GM23338 (cell line): ENCODE data around the gene CD72. TPM values are rescaled to one million over a fixed set of nuclear protein-coding genes. Genes with fewer than 3 reads are reported as not detected.

Experiments used
- ATAC-seq: fragments of 200-7000 bp; cut with Tn5 transposase; 3 replicates; pipeline ENCODE4 v1.9.1; 2020
- DNase-seq: peaks from one replicate; pipeline ENCODE4 v3.0.0-alpha.2; 2015; ENCODE audit warnings: low spot score
- H2AFZ ChIP-seq: fragments of 200-600 bp; sonication (generic); 2 replicates; pipeline ENCODE4 v1.8.0; 2016; ENCODE audit warnings: antibody characterized with exemption, mild to moderate bottlenecking, moderate library complexity
- H3F3A ChIP-seq: fragments of 200-600 bp; sonication (generic); replicated peaks from 2 replicates; pipeline ENCODE4 v1.8.0; 2017; ENCODE audit warnings: antibody characterized with exemption, mixed run types, low read depth
- H3K27ac ChIP-seq: fragments of 200-600 bp; sonication (generic); 2 replicates; pipeline ENCODE4 v1.6.1; 2016; ENCODE audit warnings: low read depth
- H3K27me3 ChIP-seq: fragments of 200-600 bp; sonication (generic); 2 replicates; pipeline ENCODE4 v1.8.0; 2016; ENCODE audit warnings: mild to moderate bottlenecking, mixed run types, moderate library complexity; ENCODE audit not compliant: insufficient read depth
- H3K36me3 ChIP-seq: fragments of 200-600 bp; sonication (generic); 2 replicates; pipeline ENCODE4 v1.8.0; 2016; ENCODE audit warnings: mild to moderate bottlenecking; ENCODE audit not compliant: insufficient read depth
- H3K4me1 ChIP-seq: fragments of 200-600 bp; sonication (generic); 2 replicates; pipeline ENCODE4 v1.8.0; 2016; ENCODE audit warnings: mild to moderate bottlenecking, moderate library complexity; ENCODE audit not compliant: insufficient read depth
- H3K4me2 ChIP-seq: fragments of 200-600 bp; sonication (generic); 2 replicates; pipeline ENCODE4 v1.7.1; 2017; ENCODE audit warnings: mixed run types
- H3K4me3 ChIP-seq: fragments of 200-600 bp; sonication (generic); 2 replicates; pipeline ENCODE4 v1.6.1; 2016; ENCODE audit warnings: mixed run types
- H3K79me2 ChIP-seq: fragments of 200-600 bp; sonication (generic); replicated peaks from 2 replicates; pipeline ENCODE4 v1.8.0; 2017; ENCODE audit warnings: mild to moderate bottlenecking; ENCODE audit not compliant: insufficient read depth
- H3K9me2 ChIP-seq: fragments of 200-600 bp; sonication (generic); 2 replicates; pipeline ENCODE4 v1.8.0; 2017; ENCODE audit not compliant: insufficient read depth
- H4K20me1 ChIP-seq: fragments of 200-600 bp; sonication (generic); replicated peaks from 2 replicates; pipeline ENCODE4 v1.8.0; 2017; ENCODE audit warnings: mild to moderate bottlenecking; ENCODE audit not compliant: insufficient read depth
- H3K27ac Mint-ChIP-seq: 2 replicates; pipeline ENCODE4 v1.8.0; 2020; ENCODE audit warnings: inconsistent platforms, mild to moderate bottlenecking, moderate library complexity, mixed read lengths
- H3K27me3 Mint-ChIP-seq: 3 replicates; pipeline ENCODE4 v1.8.0; 2022; ENCODE audit warnings: low read depth, mild to moderate bottlenecking, moderate library complexity, mixed read lengths, inconsistent platforms; ENCODE audit not compliant: insufficient read depth, poor library complexity
- H3K36me3 Mint-ChIP-seq: 3 replicates; pipeline ENCODE4 v1.8.0; 2021; ENCODE audit warnings: low read depth, mild to moderate bottlenecking, inconsistent platforms, moderate library complexity, mixed read lengths
- H3K4me1 Mint-ChIP-seq: 3 replicates; pipeline ENCODE4 v1.8.0; 2020; ENCODE audit warnings: mild to moderate bottlenecking, inconsistent platforms, mixed read lengths
- H3K4me3 Mint-ChIP-seq: 3 replicates; pipeline ENCODE4 v1.8.0; 2021; ENCODE audit warnings: moderate library complexity, mild to moderate bottlenecking, inconsistent platforms, mixed read lengths
- H3K9me3 Mint-ChIP-seq: 3 replicates; pipeline ENCODE4 v1.8.0; 2020; ENCODE audit warnings: moderate library complexity, mild to moderate bottlenecking, inconsistent platforms, mixed read lengths
- CREB1 ChIP-seq: fragments of 250-450 bp; sonication (Bioruptor Pico); IDR thresholded peaks from 2 replicates; pipeline ENCODE4 v1.5.0; 2020; ENCODE audit warnings: low read depth, mild to moderate bottlenecking, moderate library complexity
- CTCF ChIP-seq, 2 experiments: fragments of 200-600 bp in 1 of 2; sonication (generic) in 1 of 2; conservative IDR thresholded peaks; 2 replicates each; pipeline versions ENCODE4 v1.5.1 to v1.6.1; 2016 to 2017; ENCODE audit warnings: antibody characterized with exemption in 2 of 2, low read depth in 2 of 2, mild to moderate bottlenecking in 2 of 2, moderate library complexity in 1 of 2
- EZH2 ChIP-seq: fragments of 200-600 bp; sonication (generic); IDR thresholded peaks from one replicate; pipeline ENCODE4 v1.8.0; 2017; ENCODE audit warnings: antibody characterized with exemption, mild to moderate bottlenecking, low read depth; ENCODE audit not compliant: unreplicated experiment
- JUNB ChIP-seq: IDR thresholded peaks from one replicate; pipeline ENCODE4 v1.6.1; 2016; ENCODE audit warnings: antibody characterized with exemption; ENCODE audit not compliant: unreplicated experiment
- STAT1 ChIP-seq: IDR thresholded peaks from one replicate; pipeline ENCODE4 v1.6.1; 2016; ENCODE audit warnings: antibody characterized with exemption; ENCODE audit not compliant: unreplicated experiment
- ZNF462 ChIP-seq: fragments of 250-450 bp; sonication (Bioruptor Pico); IDR thresholded peaks from 2 replicates; pipeline ENCODE4 v1.5.0; 2020; ENCODE audit warnings: mild to moderate bottlenecking, moderate library complexity
- polyA plus RNA-seq: library from polyadenylated mRNA; unstranded; fragments of >200 nt; fragmentation: Nextera tagmentation; extraction: Ambion mirVana; gene quantifications from 2 replicates; pipeline ENCODE4 v1.2.1, GENCODE V29; 2016
- total RNA-seq: library from RNA; depleted of rRNA; stranded (reverse); fragments of >200 nt; shearing (Covaris generic); gene quantifications from 2 replicates; pipeline ENCODE4 v1.2.3, GENCODE V29; 2014
- TF ChIP-seq, protein P1 (sequence below): IDR thresholded peaks from 2 replicates; pipeline ENCODE4 v1.6.1; 2016; ENCODE audit warnings: antibody characterized with exemption

CD72 gene
- total and polyA plus RNA-seq, 2 experiments from 2014 or later, result 4.7 to 4.8 TPM

- TF ChIP-seq ZNF462 (CRISPR knock-in tag) (no peak), JUNB (no peak), EZH2 (no peak), STAT1 (no peak)
- TF ChIP-seq, protein P1, sequence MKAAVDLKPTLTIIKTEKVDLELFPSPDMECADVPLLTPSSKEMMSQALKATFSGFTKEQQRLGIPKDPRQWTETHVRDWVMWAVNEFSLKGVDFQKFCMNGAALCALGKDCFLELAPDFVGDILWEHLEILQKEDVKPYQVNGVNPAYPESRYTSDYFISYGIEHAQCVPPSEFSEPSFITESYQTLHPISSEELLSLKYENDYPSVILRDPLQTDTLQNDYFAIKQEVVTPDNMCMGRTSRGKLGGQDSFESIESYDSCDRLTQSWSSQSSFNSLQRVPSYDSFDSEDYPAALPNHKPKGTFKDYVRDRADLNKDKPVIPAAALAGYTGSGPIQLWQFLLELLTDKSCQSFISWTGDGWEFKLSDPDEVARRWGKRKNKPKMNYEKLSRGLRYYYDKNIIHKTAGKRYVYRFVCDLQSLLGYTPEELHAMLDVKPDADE, result no peak
Measured at GRCh38 chr9:35661756-35662350, 43.6 kb upstream of the CD72 start (continued).

GRCh38 chr9:35660966-35661415 lies 42.8 kb upstream of the CD72 start:
- peak overlapping the region; percentile 90; the same call in 1 of the 2 replicates for H3K27ac Mint-ChIP-seq
- ATAC-seq, result no peak
- H3K9me3 Mint-ChIP-seq, result peaks cover 3% of the 10 kb centered on the region
- Histone ChIP-seq H3K27ac (no peak overlapping the region), H3K9me2 (no peaks in the 10 kb centered on the region), H3K4me1 (peaks cover 23% of the 10 kb centered on the region), H3K4me3 (no peak overlapping the region), H3K79me2 (peaks cover 8% of the 10 kb centered on the region; the same call in 1 of the 2 replicates), H2AFZ (no peak overlapping the region), H3K36me3 (peaks cover 8% of the 10 kb centered on the region; the same call in 1 of the 2 replicates), H3F3A (peaks cover 29% of the 10 kb centered on the region; the same call in 1 of the 2 replicates), H3K4me2 (no peak overlapping the region), H3K27me3 (peaks cover 4% of the 10 kb centered on the region; the same call in 1 of the 2 replicates), H4K20me1 (no peaks in the 10 kb centered on the region; the same call in none of the 2 replicates)
- H3K36me3 Mint-ChIP-seq, result peaks cover 49% of the 10 kb centered on the region
- peaks cover 33% of the 10 kb centered on the region for H3K27me3 Mint-ChIP-seq
- peak; percentile 56 for DNase-seq
- H3K4me3 Mint-ChIP-seq, result no peak overlapping the region
- no peak for TF ChIP-seq CREB1 (CRISPR knock-in tag)
- peak; percentile 51 to 63 for TF ChIP-seq CTCF (conservative IDR thresholded peaks at IDR 0.05; ENCODE audit: low read depth in 2 of 2)
- peaks cover 55% of the 10 kb centered on the region for H3K4me1 Mint-ChIP-seq
